IMR-90 (cell line): Measurements from ENCODE around the gene PTPRN2. TPM values are rescaled to one million over a fixed set of nuclear protein-coding genes. Genes with fewer than 3 reads are reported as not detected.

Experiments used
- ATAC-seq: fragments of 200-7000 bp; cut with Tn5 transposase; 2 replicates; pipeline ENCODE4 v1.9.1; 2020; ENCODE audit warnings: low read depth, mild to moderate bottlenecking, moderate library complexity
- BruUV-seq: library from RNA; stranded (reverse); fragments of 400-500 nt; replicated peaks from 2 replicates; lab custom pipeline; 2021; lab: Mats Ljungman, UMichigan
- CTCF ChIA-PET: fragments of 300-600 bp; formaldehyde crosslinking; extraction: SDS; loops from one replicate; lab custom pipeline; 2021; ENCODE audit warnings: antibody characterized with exemption; lab: Yijun Ruan, JAX
- POLR2A ChIA-PET: fragments of 300-600 bp; sonication (Branson Sonifier 250); formaldehyde crosslinking; loops from one replicate; lab custom pipeline; 2022; ENCODE audit warnings: antibody characterized with exemption; ENCODE audit not compliant: unreplicated experiment; lab: Charles Lee
- DNase-seq: peaks from one replicate; pipeline ENCODE4 v3.0.0; 2013
- H2AFZ ChIP-seq: replicated peaks from 2 replicates; pipeline ENCODE3; 2013; ENCODE audit warnings: low read length, mild to moderate bottlenecking; ENCODE audit not compliant: poor library complexity
- H2AK5ac ChIP-seq: 2 replicates; pipeline ENCODE4 v1.6.1; 2013; ENCODE audit warnings: low read depth, low read length, inconsistent platforms
- H2AK9ac ChIP-seq: replicated peaks from 2 replicates; pipeline ENCODE3; 2013; ENCODE audit warnings: mild to moderate bottlenecking, low read depth, low read length, moderate library complexity; ENCODE audit not compliant: poor library complexity
- H2BK120ac ChIP-seq: 2 replicates; pipeline ENCODE4 v1.6.1; 2013; ENCODE audit warnings: low read depth, low read length, inconsistent platforms
- H2BK15ac ChIP-seq: 3 replicates; pipeline ENCODE4 v1.6.1; 2013; ENCODE audit warnings: low read depth, low read length, inconsistent platforms
- H2BK20ac ChIP-seq: 2 replicates; pipeline ENCODE4 v1.6.1; 2013; ENCODE audit warnings: low read depth, mild to moderate bottlenecking, inconsistent platforms, low read length, moderate library complexity
- H2BK5ac ChIP-seq: 2 replicates; pipeline ENCODE4 v1.6.1; 2013; ENCODE audit warnings: mild to moderate bottlenecking, low read depth, low read length, inconsistent platforms; ENCODE audit not compliant: poor library complexity, severe bottlenecking
- H3K14ac ChIP-seq: replicated peaks from 2 replicates; pipeline ENCODE4 v1.6.1; 2013; ENCODE audit warnings: low read depth, low read length, inconsistent platforms
- H3K18ac ChIP-seq: 2 replicates; pipeline ENCODE4 v1.6.1; 2013; ENCODE audit warnings: low read depth, low read length, control low read depth
- H3K23ac ChIP-seq: 2 replicates; pipeline ENCODE4 v1.6.1; 2013; ENCODE audit warnings: low read depth, low read length, inconsistent platforms
- H3K27ac ChIP-seq: 2 replicates; pipeline ENCODE4 v1.5.1; 2013; ENCODE audit warnings: mild to moderate bottlenecking, control low read depth, low read length; ENCODE audit not compliant: insufficient read depth
- H3K27me3 ChIP-seq: 2 replicates; pipeline ENCODE4 v1.6.1; 2013; ENCODE audit warnings: low read length; ENCODE audit not compliant: control insufficient read depth, insufficient read depth
- H3K36me3 ChIP-seq: 2 replicates; pipeline ENCODE4 v1.6.1; 2013; ENCODE audit warnings: low read length, mixed read lengths; ENCODE audit not compliant: control insufficient read depth, insufficient read depth
- H3K4ac ChIP-seq: 2 replicates; pipeline ENCODE4 v1.6.1; 2013; ENCODE audit warnings: low read depth, low read length, inconsistent platforms
- H3K4me1 ChIP-seq: 2 replicates; pipeline ENCODE4 v1.6.1; 2013; ENCODE audit warnings: low read length, mixed read lengths; ENCODE audit not compliant: control insufficient read depth, insufficient read depth
- H3K4me2 ChIP-seq: 2 replicates; pipeline ENCODE4 v1.6.1; 2013; ENCODE audit warnings: low read depth, mild to moderate bottlenecking, control low read depth, low read length, moderate library complexity
- H3K4me3 ChIP-seq: 2 replicates; pipeline ENCODE4 v1.5.1; 2013; ENCODE audit warnings: low read depth, mild to moderate bottlenecking, control low read depth, low read length, moderate library complexity; ENCODE audit not compliant: insufficient read depth
- H3K56ac ChIP-seq: 2 replicates; pipeline ENCODE4 v1.6.1; 2013; ENCODE audit warnings: low read length, inconsistent platforms; ENCODE audit not compliant: insufficient read depth; ENCODE audit errors: extremely low read depth
- H3K79me1 ChIP-seq, 2 experiments: 2 replicates each; pipeline ENCODE4 v1.6.1; 2013; ENCODE audit warnings: low read length in 2 of 2, inconsistent platforms in 1 of 2, low read depth in 1 of 2
- H3K9ac ChIP-seq: 2 replicates; pipeline ENCODE4 v1.6.1; 2013; ENCODE audit warnings: low read depth, low read length, control low read depth
- H3K9me1 ChIP-seq: 2 replicates; pipeline ENCODE4 v1.6.1; 2013; ENCODE audit warnings: low read length, inconsistent platforms; ENCODE audit not compliant: insufficient read depth
- H3K9me3 ChIP-seq: 2 replicates; pipeline ENCODE4 v1.6.1; 2013; ENCODE audit warnings: low read length; ENCODE audit not compliant: control insufficient read depth, insufficient read depth
- H4K20me1 ChIP-seq: 2 replicates; pipeline ENCODE4 v1.6.1; 2013; ENCODE audit warnings: low read length, inconsistent platforms; ENCODE audit not compliant: insufficient read depth
- H4K5ac ChIP-seq: 2 replicates; pipeline ENCODE4 v1.6.1; 2013; ENCODE audit warnings: mild to moderate bottlenecking, low read depth, low read length, control low read depth
- H4K8ac ChIP-seq, 2 experiments: 2 replicates each; pipeline ENCODE4 v1.6.1; 2013; ENCODE audit warnings: low read depth in 2 of 2, low read length in 2 of 2, control low read depth in 1 of 2, inconsistent platforms in 1 of 2
- H4K91ac ChIP-seq: 2 replicates; pipeline ENCODE4 v1.6.1; 2013; ENCODE audit warnings: low read depth, low read length, inconsistent platforms; ENCODE audit not compliant: insufficient read depth
- CEBPB ChIP-seq: IDR thresholded peaks from 2 replicates; pipeline ENCODE4 v1.6.1; 2012; ENCODE audit warnings: low read depth, low read length, improper control_type of control experiment
- CHD1 ChIP-seq: IDR thresholded peaks from 2 replicates; pipeline ENCODE4 v1.6.1; 2012; ENCODE audit warnings: low read depth, low read length, improper control_type of control experiment
- CTCF ChIP-seq: conservative IDR thresholded peaks from 2 replicates; pipeline ENCODE4 v1.5.1; 2012; ENCODE audit warnings: mild to moderate bottlenecking, low read depth, low read length, improper control_type of control experiment
- FOS ChIP-seq: fragments of 150-350 bp; IDR thresholded peaks from 2 replicates; pipeline ENCODE4 v1.6.1; 2016; ENCODE audit warnings: low read depth, low read length
- MAFK ChIP-seq: IDR thresholded peaks from 2 replicates; pipeline ENCODE4 v1.6.1; 2012; ENCODE audit warnings: low read depth, low read length, improper control_type of control experiment
- MAZ ChIP-seq: IDR thresholded peaks from 2 replicates; pipeline ENCODE4 v1.6.1; 2012; ENCODE audit warnings: low read depth, mild to moderate bottlenecking, low read length, improper control_type of control experiment, moderate library complexity, borderline replicate concordance
- MXI1 ChIP-seq: IDR thresholded peaks from 2 replicates; pipeline ENCODE4 v1.6.1; 2012; ENCODE audit warnings: low read depth, mild to moderate bottlenecking, low read length, moderate library complexity, borderline replicate concordance
- RAD21 ChIP-seq: IDR thresholded peaks from 2 replicates; pipeline ENCODE4 v1.6.1; 2012; ENCODE audit warnings: low read length, improper control_type of control experiment
- RFX5 ChIP-seq: IDR thresholded peaks from 2 replicates; pipeline ENCODE4 v1.8.0; 2012; ENCODE audit warnings: low read depth, mild to moderate bottlenecking, low read length, moderate library complexity
- SMC3 ChIP-seq: fragments of 150-350 bp; IDR thresholded peaks from 2 replicates; pipeline ENCODE4 v1.6.1; 2016; ENCODE audit warnings: low read depth, mild to moderate bottlenecking, antibody characterized with exemption, low read length, moderate library complexity
- WGBS, 2 experiments: methylation state at CpG; one replicate each; pipeline versions ENCODE4 v1.1.5 to v1.1.7; 2013; ENCODE audit warnings: missing lambda C conversion rate in 2 of 2; ENCODE audit not compliant: insufficient read length in 1 of 2; ENCODE audit errors: extremely low coverage in 2 of 2; 5-methylcytosine and 5-hydroxymethylcytosine counted together
- dilution Hi-C: fragments of 300-500 bp; cut with HindIII; formaldehyde crosslinking; loops from one replicate; pipeline ENCODE4 v1.14.3; 2018; ENCODE audit warnings: low sequenced_read_pairs; ENCODE audit not compliant: unreplicated experiment
- in situ Hi-C: fragments of 300-500 bp; cut with MboI; formaldehyde crosslinking; loops from 3 replicates; pipeline ENCODE4 v1.14.3; 2019; ENCODE audit warnings: low sequenced_read_pairs, inconsistent platforms, mixed read lengths
- intact Hi-C: fragments of 100-400 bp; cut with micrococcal nuclease; formaldehyde crosslinking; loops from 2 replicates; pipeline ENCODE4 v1.10.0; 2022
- polyA plus RNA-seq, 3 experiments: library from polyadenylated mRNA; depleted of rRNA; stranded (reverse); fragments of >200 nt; gene quantifications; 2 replicates each; pipeline ENCODE4 v1.2.3, GENCODE V29; 2012; ENCODE audit warnings: low replicate concordance in 1 of 3
- total RNA-seq: library from RNA; depleted of rRNA; stranded (reverse); fragments of >200 nt; gene quantifications from 2 replicates; pipeline ENCODE4 v1.2.3, GENCODE V29; 2012
- TF ChIP-seq, protein P1 (sequence below): fragments of 150-350 bp; IDR thresholded peaks from 2 replicates; pipeline ENCODE4 v1.6.1; 2016; ENCODE audit warnings: low read depth, mild to moderate bottlenecking, low read length, moderate library complexity, borderline replicate concordance

The PTPRN2 gene
- total and polyA plus RNA-seq, 2 of the 4 experiments (the other 2 are of a cell fraction), result 0.03 TPM; not detected in 1

- no TSS peak for BruUV-seq
- Histone ChIP-seq H3K9ac (no peak overlapping the region), H2BK20ac (no peak overlapping the region), H2BK15ac (no peak overlapping the region), H3K9me3 (peaks cover 45% of the 10 kb centered on the region), H3K36me3 (no peaks in the 10 kb centered on the region), H3K79me1 (no peaks in the 10 kb centered on the region), H4K91ac (no peak overlapping the region), H3K56ac (no peak overlapping the region), H3K23ac (no peak overlapping the region), H3K4ac (no peak overlapping the region), H4K8ac (no peak overlapping the region), H3K18ac (no peak overlapping the region), H3K27me3 (no peaks in the 10 kb centered on the region), H2AK5ac (no peak overlapping the region), H4K20me1 (no peaks in the 10 kb centered on the region), H2BK5ac (no peak overlapping the region), H3K9me1 (no peaks in the 10 kb centered on the region), H2BK120ac (no peak overlapping the region), H3K4me1 (no peaks in the 10 kb centered on the region), H3K27ac (no peak overlapping the region), H2AK9ac (no peak overlapping the region), H3K4me2 (no peak overlapping the region), H2AFZ (no peak overlapping the region), H3K4me3 (no peak overlapping the region), H3K14ac (no peak overlapping the region), H4K5ac (no peak overlapping the region)
- ChIA-PET POLR2A (no interaction called here), CTCF (no interaction called here)
- ATAC-seq (no peak), DNase-seq (no peak)
- 62% methylated on average over 6 of the region's 27 CpGs; no CpG with 5 or more reads in 1 of the 2 experiments for WGBS, 2 experiments
- intact Hi-C loops (no loop called here), dilution Hi-C loops (no loop called here), in situ Hi-C loops (no loop called here)
- TF ChIP-seq, protein P1, sequence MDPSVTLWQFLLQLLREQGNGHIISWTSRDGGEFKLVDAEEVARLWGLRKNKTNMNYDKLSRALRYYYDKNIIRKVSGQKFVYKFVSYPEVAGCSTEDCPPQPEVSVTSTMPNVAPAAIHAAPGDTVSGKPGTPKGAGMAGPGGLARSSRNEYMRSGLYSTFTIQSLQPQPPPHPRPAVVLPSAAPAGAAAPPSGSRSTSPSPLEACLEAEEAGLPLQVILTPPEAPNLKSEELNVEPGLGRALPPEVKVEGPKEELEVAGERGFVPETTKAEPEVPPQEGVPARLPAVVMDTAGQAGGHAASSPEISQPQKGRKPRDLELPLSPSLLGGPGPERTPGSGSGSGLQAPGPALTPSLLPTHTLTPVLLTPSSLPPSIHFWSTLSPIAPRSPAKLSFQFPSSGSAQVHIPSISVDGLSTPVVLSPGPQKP, result no peak
- no peak for TF ChIP-seq CHD1
- no peak for TF ChIP-seq FOS
- no peak for TF ChIP-seq CEBPB
- TF ChIP-seq MXI1, result no peak
- no peak for TF ChIP-seq MAZ
- no peak for TF ChIP-seq RFX5
- no peak for TF ChIP-seq RAD21
- no peak for TF ChIP-seq CTCF
- TF ChIP-seq SMC3, result no peak
- no peak for TF ChIP-seq MAFK
Observed at GRCh38 chr7:157711353-157711888, 876.2 kb downstream of the PTPRN2 start.
